ENCODE measurements around the gene ATP9B. TPM values are rescaled to one million over a fixed set of nuclear protein-coding genes. Genes with fewer than 3 reads are reported as not detected.

ATP9B gene
- total and polyA plus RNA-seq, 10 of the 15 experiments (the other 5 are each of a cell fraction or from before 2014, with no cell fraction given) = 0.74 to 20.7 (median 12.9) TPM

- no peak for TF ChIP-seq SIX5 (IDR thresholded peaks at IDR 0.05; ENCODE audit: low read depth, low read length, severe bottlenecking)
Observed at GRCh38 chr18:79374408-79375171, 305.4 kb downstream of the ATP9B start (continued).

GRCh38 chr18:79375441-79376154, 306.4 kb downstream of the ATP9B start:
- no peaks in the 10 kb centered on the region for H3K27me3 ChIP-seq (replicated peaks in 1 of 2; ENCODE audit: control insufficient read depth in 2 of 2, insufficient read depth in 2 of 2, low read length in 1 of 2)
- intact Hi-C loops (cut with micrococcal nuclease; ENCODE audit: unreplicated experiment) = loop anchor here (5.0 kb wide), 1 partner anchor 782 kb away; no protein-coding TSS in a partner anchor
- BruUV-seq (replicated peaks) = no TSS peak
- no peak overlapping the region for H3K9ac ChIP-seq (ENCODE audit: control insufficient read depth, insufficient read depth, low read length)
- H3K27ac ChIP-seq (ENCODE audit: control insufficient read depth, insufficient read depth) = no peak overlapping the region
- DNase-seq (ENCODE audit: low read depth, low spot score) (no peak), FAIRE-seq (no peak), ATAC-seq (no peak)
- no peaks in the 10 kb centered on the region for H4K20me1 ChIP-seq (ENCODE audit: control insufficient read depth, insufficient read depth)
- ChIA-PET SMC1A (ENCODE audit: uncharacterized antibody, unreplicated experiment) (interaction anchor here (0.6 to 2.2 kb wide), 13 partner anchors 14 to 575 kb away, joined by 3 to 11 read pairs (median 4); no protein-coding TSS in a partner anchor), RAD21 (ENCODE audit: unreplicated experiment) (interaction anchor here (0.7 to 2.1 kb wide), 13 partner anchors 10 to 734 kb away, joined by 3 to 15 read pairs (median 5); no protein-coding TSS in a partner anchor), CTCF (interaction anchor here (0.6 to 2.0 kb wide), 11 partner anchors 15 to 269 kb away, joined by 3 to 10 read pairs (median 3); no protein-coding TSS in a partner anchor), POLR2A (interaction anchor here (0.5 to 1.4 kb wide), 5 partner anchors 18 to 249 kb away, joined by 3 to 5 read pairs (median 3); no protein-coding TSS in a partner anchor)
- H3K79me2 ChIP-seq (ENCODE audit: control insufficient read depth, insufficient read depth, low read length) = no peaks in the 10 kb centered on the region
- WGBS (ENCODE audit: insufficient coverage, insufficient replicate concordance, low lambda C conversion rate, missing lambda C conversion rate) = 95% methylated on average over 10 of the region's 10 CpGs
- H3K4me2 ChIP-seq (ENCODE audit: control insufficient read depth, insufficient read depth) = no peak overlapping the region
- peaks cover 9% of the 10 kb centered on the region for H3K4me1 ChIP-seq (ENCODE audit: control insufficient read depth, insufficient read depth, low read length)
- H3K36me3 ChIP-seq (ENCODE audit: control insufficient read depth in 2 of 2, insufficient read depth in 2 of 2, low read length in 1 of 2) = peaks cover 0 to 6% of the 10 kb centered on the region in 2 experiments; a peak in 2 of 4 replicates
- in situ Hi-C loops (cut with MboI) = loop anchor here (5.0 kb wide), 2 partner anchors 162 to 267 kb away; no protein-coding TSS in a partner anchor
- H3K9me3 ChIP-seq (replicated peaks; ENCODE audit: control insufficient read depth, insufficient read depth, low read length) = no peaks in the 10 kb centered on the region
- H3K4me3 ChIP-seq = no peak overlapping the region
- no peak overlapping the region for H2AFZ ChIP-seq (ENCODE audit: control insufficient read depth, low read depth, low read length)
- TF ChIP-seq CBX3 (IDR thresholded peaks at IDR 0.05; ENCODE audit: borderline replicate concordance, low read depth) = no peak
- TF ChIP-seq YBX1 (IDR thresholded peaks at IDR 0.05) = no peak
- no peak for TF ChIP-seq ASH2L (IDR thresholded peaks at IDR 0.05; ENCODE audit: borderline replicate concordance, low read depth)
- no peak for TF ChIP-seq NBN (IDR thresholded peaks at IDR 0.05)
- no peak for TF ChIP-seq CBFB (IDR thresholded peaks at IDR 0.05; ENCODE audit: low read depth)
- TF ChIP-seq POLR2AphosphoS2 (IDR thresholded peaks at IDR 0.05; ENCODE audit: low read depth, low read length) = no peak
- TF ChIP-seq KDM1A (IDR thresholded peaks at IDR 0.05; ENCODE audit: borderline replicate concordance) = no peak
- no peak for TF ChIP-seq SREBF1 (IDR thresholded peaks at IDR 0.05; ENCODE audit: low read length)
- TF ChIP-seq TCF3 (IDR thresholded peaks at IDR 0.05; ENCODE audit: borderline replicate concordance, insufficient read depth, low read depth, low read length) = no peak
- TF ChIP-seq NR2C2 (IDR thresholded peaks at IDR 0.05; ENCODE audit: borderline replicate concordance, control insufficient read depth, insufficient read length, low read depth) = no peak
- no peak for TF ChIP-seq BRCA1 (IDR thresholded peaks at IDR 0.05; ENCODE audit: low read depth, low read length)
- TF ChIP-seq NFYA (IDR thresholded peaks at IDR 0.05; ENCODE audit: borderline replicate concordance, low read depth, low read length) = no peak
- TF ChIP-seq HDAC6 (IDR thresholded peaks at IDR 0.05; ENCODE audit: unreplicated experiment) = no peak
- TF ChIP-seq HSF1 (IDR thresholded peaks at IDR 0.05; ENCODE audit: low read depth, low read length) = no peak
- no peak for TF ChIP-seq LARP7 (IDR thresholded peaks at IDR 0.05)
- TF ChIP-seq RELB (IDR thresholded peaks at IDR 0.05; ENCODE audit: low read depth) = no peak
